Measurements from ENCODE around the gene SPPL3.

The SPPL3 gene

DNA sequence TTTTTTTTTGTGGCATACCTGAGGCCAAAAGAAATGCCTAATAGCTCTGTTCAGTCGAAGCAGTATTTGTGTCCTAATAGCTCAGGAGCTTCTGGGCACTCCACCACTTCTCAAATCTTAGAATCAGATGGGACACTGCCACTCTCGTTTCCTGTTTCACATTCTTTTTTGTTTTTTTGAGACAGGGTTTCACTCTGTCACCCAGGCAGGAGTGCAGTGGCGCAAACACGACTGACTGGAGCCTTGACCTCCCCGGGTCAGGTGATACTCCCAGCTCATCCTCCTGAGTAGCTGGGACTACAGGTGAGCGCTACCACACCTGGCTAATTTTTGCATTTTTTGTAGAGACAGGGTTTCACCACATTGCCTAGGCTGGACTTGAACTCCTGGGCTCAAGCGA lies 52.7 kb downstream of the SPPL3 start:
- Histone ChIP-seq H3K9me3 (ENCODE audit: control insufficient read depth, insufficient read depth, low read depth, low read length) (no peaks in the 10 kb centered on the region), H3K27ac (ENCODE audit: extremely low read depth, low read depth, low read length) (no peak overlapping the region), H3K4me1 (ENCODE audit: control insufficient read depth, insufficient read depth, low read length) (peaks cover 14% of the 10 kb centered on the region), H3K4me3 (ENCODE audit: low read depth, low read length) (no peak overlapping the region), H3K36me3 (ENCODE audit: control insufficient read depth in 2 of 2, insufficient read depth in 1 of 2, low read length in 2 of 2) (no peaks in the 10 kb centered on the region)
- ChIA-PET CTCF (interaction anchor here (0.7 to 1.1 kb wide), 3 partner anchors 14 to 37 kb away, joined by 3 to 4 read pairs (median 3); no protein-coding TSS in a partner anchor), POLR2A (no interaction called here)
- TF ChIP-seq HOXC10 (CRISPR knock-in tag; IDR thresholded peaks at IDR 0.05), result no peak
- no peak for TF ChIP-seq ZNF701 (tag by site-specific recombination; IDR thresholded peaks at IDR 0.05)
- TF ChIP-seq, protein P1, sequence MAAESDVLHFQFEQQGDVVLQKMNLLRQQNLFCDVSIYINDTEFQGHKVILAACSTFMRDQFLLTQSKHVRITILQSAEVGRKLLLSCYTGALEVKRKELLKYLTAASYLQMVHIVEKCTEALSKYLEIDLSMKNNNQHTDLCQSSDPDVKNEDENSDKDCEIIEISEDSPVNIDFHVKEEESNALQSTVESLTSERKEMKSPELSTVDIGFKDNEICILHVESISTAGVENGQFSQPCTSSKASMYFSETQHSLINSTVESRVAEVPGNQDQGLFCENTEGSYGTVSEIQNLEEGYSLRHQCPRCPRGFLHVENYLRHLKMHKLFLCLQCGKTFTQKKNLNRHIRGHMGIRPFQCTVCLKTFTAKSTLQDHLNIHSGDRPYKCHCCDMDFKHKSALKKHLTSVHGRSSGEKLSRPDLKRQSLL (tag by site-specific recombination; IDR thresholded peaks at IDR 0.05), result no peak
- TF ChIP-seq, protein P2, sequence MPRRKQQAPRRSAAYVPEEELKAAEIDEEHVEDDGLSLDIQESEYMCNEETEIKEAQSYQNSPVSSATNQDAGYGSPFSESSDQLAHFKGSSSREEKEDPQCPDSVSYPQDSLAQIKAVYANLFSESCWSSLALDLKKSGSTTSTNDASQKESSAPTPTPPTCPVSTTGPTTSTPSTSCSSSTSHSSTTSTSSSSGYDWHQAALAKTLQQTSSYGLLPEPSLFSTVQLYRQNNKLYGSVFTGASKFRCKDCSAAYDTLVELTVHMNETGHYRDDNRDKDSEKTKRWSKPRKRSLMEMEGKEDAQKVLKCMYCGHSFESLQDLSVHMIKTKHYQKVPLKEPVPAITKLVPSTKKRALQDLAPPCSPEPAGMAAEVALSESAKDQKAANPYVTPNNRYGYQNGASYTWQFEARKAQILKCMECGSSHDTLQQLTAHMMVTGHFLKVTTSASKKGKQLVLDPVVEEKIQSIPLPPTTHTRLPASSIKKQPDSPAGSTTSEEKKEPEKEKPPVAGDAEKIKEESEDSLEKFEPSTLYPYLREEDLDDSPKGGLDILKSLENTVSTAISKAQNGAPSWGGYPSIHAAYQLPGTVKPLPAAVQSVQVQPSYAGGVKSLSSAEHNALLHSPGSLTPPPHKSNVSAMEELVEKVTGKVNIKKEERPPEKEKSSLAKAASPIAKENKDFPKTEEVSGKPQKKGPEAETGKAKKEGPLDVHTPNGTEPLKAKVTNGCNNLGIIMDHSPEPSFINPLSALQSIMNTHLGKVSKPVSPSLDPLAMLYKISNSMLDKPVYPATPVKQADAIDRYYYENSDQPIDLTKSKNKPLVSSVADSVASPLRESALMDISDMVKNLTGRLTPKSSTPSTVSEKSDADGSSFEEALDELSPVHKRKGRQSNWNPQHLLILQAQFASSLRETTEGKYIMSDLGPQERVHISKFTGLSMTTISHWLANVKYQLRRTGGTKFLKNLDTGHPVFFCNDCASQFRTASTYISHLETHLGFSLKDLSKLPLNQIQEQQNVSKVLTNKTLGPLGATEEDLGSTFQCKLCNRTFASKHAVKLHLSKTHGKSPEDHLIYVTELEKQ (tag by site-specific recombination; IDR thresholded peaks at IDR 0.05; ENCODE audit: borderline replicate concordance), result no peak
- TF ChIP-seq KLF10 (tag by site-specific recombination; IDR thresholded peaks at IDR 0.05), result no peak
- no peak for TF ChIP-seq ZNF10 (tag by site-specific recombination; IDR thresholded peaks at IDR 0.05)
- TF ChIP-seq KLF16 (tag by site-specific recombination; IDR thresholded peaks at IDR 0.05), result no peak
- no peak for TF ChIP-seq KLF7 (tag by site-specific recombination; IDR thresholded peaks at IDR 0.05; ENCODE audit: borderline replicate concordance)
- TF ChIP-seq ZNF223 (tag by site-specific recombination; IDR thresholded peaks at IDR 0.05), result no peak
- no peak for TF ChIP-seq WT1 (tag by site-specific recombination; IDR thresholded peaks at IDR 0.05)
- no peak for TF ChIP-seq ZNF350 (tag by site-specific recombination; IDR thresholded peaks at IDR 0.05)

DNA sequence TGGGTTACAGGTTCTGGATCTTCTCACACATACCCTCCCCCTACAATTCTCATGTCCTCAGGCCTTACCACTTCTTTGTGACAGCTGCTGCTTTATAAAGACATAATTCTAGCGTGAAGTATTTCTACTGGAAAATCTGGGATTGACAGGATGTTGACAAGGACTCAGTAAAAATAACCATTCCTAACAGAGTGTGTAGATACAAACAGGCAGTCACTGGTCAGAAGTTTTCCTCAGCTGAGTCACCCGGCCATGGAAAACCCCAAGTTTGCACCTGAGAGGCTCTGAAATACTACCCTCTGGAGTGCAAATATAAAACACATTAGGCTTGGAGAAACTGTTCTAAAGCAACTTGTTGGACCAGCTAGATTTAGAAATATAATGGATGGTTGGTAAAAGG lies 54.4 kb downstream of the SPPL3 start:
- POLR2A ChIA-PET, result no interaction called here
- H3K27ac ChIP-seq (ENCODE audit: extremely low read depth, low read depth, low read length), result no peak overlapping the region
- peaks cover 16% of the 10 kb centered on the region for H3K4me1 ChIP-seq (ENCODE audit: control insufficient read depth, insufficient read depth, low read length)
- no peak for TF ChIP-seq ZNF621 (tag by site-specific recombination; IDR thresholded peaks at IDR 0.05)
- TF ChIP-seq ZNF146 (tag by site-specific recombination; IDR thresholded peaks at IDR 0.05), result no peak
- TF ChIP-seq, protein P3, sequence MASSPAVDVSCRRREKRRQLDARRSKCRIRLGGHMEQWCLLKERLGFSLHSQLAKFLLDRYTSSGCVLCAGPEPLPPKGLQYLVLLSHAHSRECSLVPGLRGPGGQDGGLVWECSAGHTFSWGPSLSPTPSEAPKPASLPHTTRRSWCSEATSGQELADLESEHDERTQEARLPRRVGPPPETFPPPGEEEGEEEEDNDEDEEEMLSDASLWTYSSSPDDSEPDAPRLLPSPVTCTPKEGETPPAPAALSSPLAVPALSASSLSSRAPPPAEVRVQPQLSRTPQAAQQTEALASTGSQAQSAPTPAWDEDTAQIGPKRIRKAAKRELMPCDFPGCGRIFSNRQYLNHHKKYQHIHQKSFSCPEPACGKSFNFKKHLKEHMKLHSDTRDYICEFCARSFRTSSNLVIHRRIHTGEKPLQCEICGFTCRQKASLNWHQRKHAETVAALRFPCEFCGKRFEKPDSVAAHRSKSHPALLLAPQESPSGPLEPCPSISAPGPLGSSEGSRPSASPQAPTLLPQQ (tag by site-specific recombination; IDR thresholded peaks at IDR 0.05), result no peak
- TF ChIP-seq, protein P4, sequence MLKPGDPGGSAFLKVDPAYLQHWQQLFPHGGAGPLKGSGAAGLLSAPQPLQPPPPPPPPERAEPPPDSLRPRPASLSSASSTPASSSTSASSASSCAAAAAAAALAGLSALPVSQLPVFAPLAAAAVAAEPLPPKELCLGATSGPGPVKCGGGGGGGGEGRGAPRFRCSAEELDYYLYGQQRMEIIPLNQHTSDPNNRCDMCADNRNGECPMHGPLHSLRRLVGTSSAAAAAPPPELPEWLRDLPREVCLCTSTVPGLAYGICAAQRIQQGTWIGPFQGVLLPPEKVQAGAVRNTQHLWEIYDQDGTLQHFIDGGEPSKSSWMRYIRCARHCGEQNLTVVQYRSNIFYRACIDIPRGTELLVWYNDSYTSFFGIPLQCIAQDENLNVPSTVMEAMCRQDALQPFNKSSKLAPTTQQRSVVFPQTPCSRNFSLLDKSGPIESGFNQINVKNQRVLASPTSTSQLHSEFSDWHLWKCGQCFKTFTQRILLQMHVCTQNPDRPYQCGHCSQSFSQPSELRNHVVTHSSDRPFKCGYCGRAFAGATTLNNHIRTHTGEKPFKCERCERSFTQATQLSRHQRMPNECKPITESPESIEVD (tag by site-specific recombination; IDR thresholded peaks at IDR 0.05), result peak; percentile 46; the same call in 1 of the 2 replicates
- no peak for TF ChIP-seq ZNF707 (tag by site-specific recombination; IDR thresholded peaks at IDR 0.05)
- no peak for TF ChIP-seq ZNF624 (tag by site-specific recombination; IDR thresholded peaks at IDR 0.05)
- peak; percentile 53; the same call in 1 of the 2 replicates for TF ChIP-seq SCRT2 (tag by site-specific recombination; IDR thresholded peaks at IDR 0.05)
- no peak for TF ChIP-seq MZF1 (tag by site-specific recombination; IDR thresholded peaks at IDR 0.05; ENCODE audit: borderline replicate concordance)
- no peak for TF ChIP-seq ZNF555 (tag by site-specific recombination; conservative IDR thresholded peaks at IDR 0.05)
- H3K36me3 ChIP-seq (ENCODE audit: control insufficient read depth in 2 of 2, insufficient read depth in 1 of 2, low read length in 2 of 2), result no peaks in the 10 kb centered on the region
- H3K4me3 ChIP-seq (ENCODE audit: low read depth, low read length), result no peak overlapping the region
- no peaks in the 10 kb centered on the region for H3K9me3 ChIP-seq (ENCODE audit: control insufficient read depth, insufficient read depth, low read depth, low read length)
- CTCF ChIA-PET, result interaction anchor here (0.7 to 1.0 kb wide), 2 partner anchors 19 to 122 kb away, joined by 3 to 5 read pairs; no protein-coding TSS in a partner anchor

Measured in HEK293 (cell line).